ENCODE data around the gene CYP4F12.
A peak's percentile ranks its signal among the peaks of the same experiment; 100 is the strongest.
"Not testable (repeated sequence)": the region's sequence is repeated elsewhere in the genome, so short reads cannot be mapped to it uniquely, and the experiment has no call there.

Gene CYP4F12

GRCh38 chr19:15650123-15650522 is 22.8 kb upstream of the CYP4F12 start:
- not testable (repeated sequence) for DNase-seq

- no peak for DNase-seq
Measured at GRCh38 chr19:15651791-15652190, 21.1 kb upstream of the CYP4F12 start.

- no peak for DNase-seq
Measured at GRCh38 chr19:15652559-15653278, 20.2 kb upstream of the CYP4F12 start.

GRCh38 chr19:15656467-15656866 is 16.4 kb upstream of the CYP4F12 start:
- no peak for DNase-seq

GRCh38 chr19:15663247-15663646 is 9.6 kb upstream of the CYP4F12 start:
- DNase-seq = no peak

- no peak for DNase-seq
Measured at GRCh38 chr19:15666186-15666585, 6.7 kb upstream of the CYP4F12 start.

- DNase-seq = peak in 1 of 2 donors; percentile 25
Measured at GRCh38 chr19:15666883-15667282, 6.0 kb upstream of the CYP4F12 start.

GRCh38 chr19:15669440-15669839 is 3.4 kb upstream of the CYP4F12 start:
- no peak for DNase-seq

GRCh38 chr19:15669891-15670290 is 3.0 kb upstream of the CYP4F12 start:
- DNase-seq = no peak

- DNase-seq = no peak
Measured at GRCh38 chr19:15671237-15671821, 1.6 kb upstream of the CYP4F12 start.

- DNase-seq = no peak
Measured at GRCh38 chr19:15671891-15672579, 852 bp upstream of the CYP4F12 start.

GRCh38 chr19:15673176-15673654 is 328 bp downstream of the CYP4F12 start:
- no peak for DNase-seq

- DNase-seq = no peak
Measured at GRCh38 chr19:15675560-15675959, 2.7 kb downstream of the CYP4F12 start.

GRCh38 chr19:15679089-15679488 is 6.2 kb downstream of the CYP4F12 start:
- no peak for DNase-seq

- DNase-seq = not testable (repeated sequence)
Measured at GRCh38 chr19:15679865-15680264, 7.0 kb downstream of the CYP4F12 start.

GRCh38 chr19:15680478-15681322 is 7.8 kb downstream of the CYP4F12 start:
- DNase-seq = no peak

GRCh38 chr19:15683411-15683810 is 10.5 kb downstream of the CYP4F12 start:
- DNase-seq = no peak

- no peak for DNase-seq
Measured at GRCh38 chr19:15684828-15685227, 11.9 kb downstream of the CYP4F12 start.

- DNase-seq = no peak
Measured at GRCh38 chr19:15696654-15697194, 23.8 kb downstream of the CYP4F12 start.

- DNase-seq = no peak
Measured at GRCh38 chr19:15701757-15702533, 29.1 kb downstream of the CYP4F12 start.

- DNase-seq = peak; percentile 11 to 30
Measured at GRCh38 chr19:15702534-15702930, 29.6 kb downstream of the CYP4F12 start.

GRCh38 chr19:15714638-15715037 is 41.8 kb downstream of the CYP4F12 start:
- no peak for DNase-seq

All from CD4-positive, alpha-beta T cell treated with Interleukin-4 for 1 hour (primary cell).